DOHH2 (cell line): ENCODE results near the gene ABCA4.

Experiments
- EZH2phosphoT487 ChIP-seq: fragments of 200-600 bp; sonication (generic); IDR thresholded peaks from 2 replicates; pipeline ENCODE4 v1.6.1; 2017; ENCODE audit warnings: borderline replicate concordance, mild to moderate bottlenecking, antibody characterized with exemption, low read length, moderate library complexity, mixed read lengths
- TF ChIP-seq, protein P1 (sequence below): fragments of 200-600 bp; sonication (generic); IDR thresholded peaks from one replicate; pipeline ENCODE4 v1.5.1; 2014; ENCODE audit warnings: antibody characterized with exemption, mild to moderate bottlenecking, low read depth, low read length; ENCODE audit not compliant: poor library complexity, severe bottlenecking

DNA sequence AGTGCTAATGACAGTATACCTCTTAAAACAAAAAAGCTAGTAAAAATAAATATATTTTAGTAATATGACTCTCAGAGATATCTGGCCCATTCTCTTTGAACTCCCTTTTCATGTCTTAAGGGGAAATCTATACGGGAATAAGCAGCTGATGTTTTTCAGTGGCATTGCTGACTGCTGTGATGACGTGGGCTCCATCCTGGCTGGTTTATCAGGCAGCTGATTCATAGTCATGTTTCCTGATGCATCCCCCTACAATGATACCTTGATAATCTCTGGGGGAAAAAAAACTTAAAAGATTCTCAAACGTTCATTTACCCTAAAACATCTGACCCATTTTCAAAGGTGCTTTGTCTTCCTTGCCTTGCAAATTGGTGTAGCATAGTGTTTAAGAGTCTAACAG, 53.8 kb downstream of the ABCA4 start:
- TF ChIP-seq, protein P1, sequence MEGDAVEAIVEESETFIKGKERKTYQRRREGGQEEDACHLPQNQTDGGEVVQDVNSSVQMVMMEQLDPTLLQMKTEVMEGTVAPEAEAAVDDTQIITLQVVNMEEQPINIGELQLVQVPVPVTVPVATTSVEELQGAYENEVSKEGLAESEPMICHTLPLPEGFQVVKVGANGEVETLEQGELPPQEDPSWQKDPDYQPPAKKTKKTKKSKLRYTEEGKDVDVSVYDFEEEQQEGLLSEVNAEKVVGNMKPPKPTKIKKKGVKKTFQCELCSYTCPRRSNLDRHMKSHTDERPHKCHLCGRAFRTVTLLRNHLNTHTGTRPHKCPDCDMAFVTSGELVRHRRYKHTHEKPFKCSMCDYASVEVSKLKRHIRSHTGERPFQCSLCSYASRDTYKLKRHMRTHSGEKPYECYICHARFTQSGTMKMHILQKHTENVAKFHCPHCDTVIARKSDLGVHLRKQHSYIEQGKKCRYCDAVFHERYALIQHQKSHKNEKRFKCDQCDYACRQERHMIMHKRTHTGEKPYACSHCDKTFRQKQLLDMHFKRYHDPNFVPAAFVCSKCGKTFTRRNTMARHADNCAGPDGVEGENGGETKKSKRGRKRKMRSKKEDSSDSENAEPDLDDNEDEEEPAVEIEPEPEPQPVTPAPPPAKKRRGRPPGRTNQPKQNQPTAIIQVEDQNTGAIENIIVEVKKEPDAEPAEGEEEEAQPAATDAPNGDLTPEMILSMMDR: no peak
- no peak for TF ChIP-seq EZH2phosphoT487
